NCI-H2107 treated with DMSO at 0.1 percent for 48 hours (cell line): Measurements from ENCODE around the gene CDC42EP4.
"Not testable (repeated sequence)": the region's sequence is repeated elsewhere in the genome, so short reads cannot be mapped to it uniquely, and the experiment has no call there.

Experiments
- DNase-seq: peaks from one replicate; lab custom pipeline; 2025; ENCODE audit not compliant: unreplicated experiment; lab: John Stamatoyannopoulos, UW

The CDC42EP4 gene

GRCh38 chr17:73320601-73321264 is 8.9 kb upstream of the CDC42EP4 start:
- DNase-seq: no peak

- no peak for DNase-seq
Observed at GRCh38 chr17:73319766-73320165, 8.0 kb upstream of the CDC42EP4 start.

GRCh38 chr17:73318836-73319235 is 7.0 kb upstream of the CDC42EP4 start:
- DNase-seq: no peak

- no peak for DNase-seq
Observed at GRCh38 chr17:73318427-73318813, 6.6 kb upstream of the CDC42EP4 start.

GRCh38 chr17:73317513-73318426 is 6.0 kb upstream of the CDC42EP4 start:
- DNase-seq: no peak

- DNase-seq: peak; percentile 32
Observed at GRCh38 chr17:73316919-73317505, 5.2 kb upstream of the CDC42EP4 start.

- no peak for DNase-seq
Observed at GRCh38 chr17:73315471-73315870, 3.7 kb upstream of the CDC42EP4 start.

- no peak for DNase-seq
Observed at GRCh38 chr17:73313526-73314127, 1.8 kb upstream of the CDC42EP4 start.

GRCh38 chr17:73312887-73313286 is 1.1 kb upstream of the CDC42EP4 start:
- not testable (repeated sequence) for DNase-seq

GRCh38 chr17:73311428-73311780 is 397 bp downstream of the CDC42EP4 start:
- no peak for DNase-seq

- DNase-seq: no peak
Observed at GRCh38 chr17:73309727-73310596, 1.8 kb downstream of the CDC42EP4 start.

GRCh38 chr17:73308959-73309358 is 2.8 kb downstream of the CDC42EP4 start:
- DNase-seq: not testable (repeated sequence)

- no peak for DNase-seq
Observed at GRCh38 chr17:73308017-73308823, 3.6 kb downstream of the CDC42EP4 start.

- no peak for DNase-seq
Observed at GRCh38 chr17:73307130-73307529, 4.7 kb downstream of the CDC42EP4 start.

GRCh38 chr17:73305845-73306836 is 5.7 kb downstream of the CDC42EP4 start:
- DNase-seq: no peak

GRCh38 chr17:73304971-73305812 is 6.6 kb downstream of the CDC42EP4 start:
- DNase-seq: peak; percentile 75

- DNase-seq: no peak
Observed at GRCh38 chr17:73304438-73304837, 7.4 kb downstream of the CDC42EP4 start.

GRCh38 chr17:73302189-73302588 is 9.6 kb downstream of the CDC42EP4 start:
- DNase-seq: no peak
